HL-60 (cell line): ENCODE results near the gene DENND4B.

Experiments used
- CTCF ChIP-seq: IDR thresholded peaks from one replicate; pipeline ENCODE4 v1.5.1; 2011; ENCODE audit warnings: low read length, control low read depth, inconsistent platforms; ENCODE audit not compliant: insufficient read depth
- POLR2AphosphoS5 ChIP-seq: IDR thresholded peaks from 2 replicates; pipeline ENCODE4 v1.6.1; 2012; ENCODE audit warnings: low read depth
- TF ChIP-seq, protein P1 (sequence below): IDR thresholded peaks from 2 replicates; pipeline ENCODE4 v1.6.1; 2012; ENCODE audit warnings: low read depth; ENCODE audit not compliant: insufficient replicate concordance

DNA sequence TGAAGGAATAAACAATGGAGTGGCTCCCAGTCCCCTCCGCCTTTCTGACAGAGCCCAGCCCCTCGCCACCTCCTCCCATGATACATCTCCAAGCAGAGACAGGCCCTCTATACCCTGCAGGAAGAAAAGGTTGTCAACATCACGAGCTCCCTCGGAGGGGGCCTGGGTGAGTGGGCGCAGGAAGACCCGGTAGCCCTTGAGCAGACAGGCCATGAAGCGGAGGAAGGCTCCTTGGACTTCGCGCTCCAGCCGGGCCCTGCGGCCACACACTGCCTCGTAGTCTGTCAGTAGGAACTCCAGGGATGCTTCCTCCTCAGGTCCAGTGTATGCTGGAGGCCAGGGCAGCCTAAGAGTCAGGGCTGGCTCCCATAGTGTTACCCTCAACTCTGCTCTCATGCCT lies 7.0 kb downstream of the DENND4B start:
- TF ChIP-seq CTCF (no peak), POLR2AphosphoS5 (no peak)
- TF ChIP-seq, protein P1, sequence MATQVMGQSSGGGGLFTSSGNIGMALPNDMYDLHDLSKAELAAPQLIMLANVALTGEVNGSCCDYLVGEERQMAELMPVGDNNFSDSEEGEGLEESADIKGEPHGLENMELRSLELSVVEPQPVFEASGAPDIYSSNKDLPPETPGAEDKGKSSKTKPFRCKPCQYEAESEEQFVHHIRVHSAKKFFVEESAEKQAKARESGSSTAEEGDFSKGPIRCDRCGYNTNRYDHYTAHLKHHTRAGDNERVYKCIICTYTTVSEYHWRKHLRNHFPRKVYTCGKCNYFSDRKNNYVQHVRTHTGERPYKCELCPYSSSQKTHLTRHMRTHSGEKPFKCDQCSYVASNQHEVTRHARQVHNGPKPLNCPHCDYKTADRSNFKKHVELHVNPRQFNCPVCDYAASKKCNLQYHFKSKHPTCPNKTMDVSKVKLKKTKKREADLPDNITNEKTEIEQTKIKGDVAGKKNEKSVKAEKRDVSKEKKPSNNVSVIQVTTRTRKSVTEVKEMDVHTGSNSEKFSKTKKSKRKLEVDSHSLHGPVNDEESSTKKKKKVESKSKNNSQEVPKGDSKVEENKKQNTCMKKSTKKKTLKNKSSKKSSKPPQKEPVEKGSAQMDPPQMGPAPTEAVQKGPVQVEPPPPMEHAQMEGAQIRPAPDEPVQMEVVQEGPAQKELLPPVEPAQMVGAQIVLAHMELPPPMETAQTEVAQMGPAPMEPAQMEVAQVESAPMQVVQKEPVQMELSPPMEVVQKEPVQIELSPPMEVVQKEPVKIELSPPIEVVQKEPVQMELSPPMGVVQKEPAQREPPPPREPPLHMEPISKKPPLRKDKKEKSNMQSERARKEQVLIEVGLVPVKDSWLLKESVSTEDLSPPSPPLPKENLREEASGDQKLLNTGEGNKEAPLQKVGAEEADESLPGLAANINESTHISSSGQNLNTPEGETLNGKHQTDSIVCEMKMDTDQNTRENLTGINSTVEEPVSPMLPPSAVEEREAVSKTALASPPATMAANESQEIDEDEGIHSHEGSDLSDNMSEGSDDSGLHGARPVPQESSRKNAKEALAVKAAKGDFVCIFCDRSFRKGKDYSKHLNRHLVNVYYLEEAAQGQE: no peak
